Parathyroid adenoma (tissue), 2 donors: ENCODE measurements around the gene ZNF580.
A peak's percentile ranks its signal among the peaks of the same experiment; 100 is the strongest.

Experiments
- H2AFZ ChIP-seq: fragments of 300-600 bp; sonication (generic); one replicate; pipeline ENCODE4 v1.7.0; 2017; ENCODE audit warnings: antibody characterized with exemption, mild to moderate bottlenecking
- H3K27ac ChIP-seq: fragments of 300-600 bp; sonication (generic); one replicate; pipeline ENCODE4 v1.7.0; 2017
- H3K27me3 ChIP-seq: fragments of 300-600 bp; sonication (generic); one replicate; pipeline ENCODE4 v1.7.0; 2017; ENCODE audit warnings: low read length; ENCODE audit not compliant: control insufficient read depth, insufficient read depth
- H3K36me3 ChIP-seq: fragments of 300-600 bp; sonication (generic); one replicate; pipeline ENCODE4 v1.7.0; 2017; ENCODE audit warnings: low read length; ENCODE audit not compliant: control insufficient read depth, insufficient read depth
- H3K4me1 ChIP-seq: fragments of 300-600 bp; sonication (generic); one replicate; pipeline ENCODE4 v1.7.0; 2017; ENCODE audit warnings: control low read depth
- H3K4me2 ChIP-seq: fragments of 300-600 bp; sonication (generic); one replicate; pipeline ENCODE4 v1.7.0; 2017; ENCODE audit warnings: low read length
- H3K4me3 ChIP-seq: fragments of 300-600 bp; sonication (generic); one replicate; pipeline ENCODE4 v1.7.0; 2017; ENCODE audit warnings: low read depth, low read length
- H3K79me2 ChIP-seq: fragments of 300-600 bp; sonication (generic); one replicate; pipeline ENCODE4 v1.7.0; 2017; ENCODE audit warnings: control low read depth
- H3K9ac ChIP-seq: fragments of 300-600 bp; sonication (generic); one replicate; pipeline ENCODE4 v1.7.0; 2017; ENCODE audit warnings: mild to moderate bottlenecking
- H3K9me3 ChIP-seq: fragments of 300-600 bp; sonication (generic); one replicate; pipeline ENCODE4 v1.7.0; 2017; ENCODE audit warnings: low read length; ENCODE audit not compliant: control insufficient read depth
- CTCF ChIP-seq: fragments of 300-600 bp; sonication (generic); IDR thresholded peaks from one replicate; pipeline ENCODE4 v1.7.0; 2017; ENCODE audit warnings: antibody characterized with exemption, mild to moderate bottlenecking
- donor health status: primary hyperparathyroidism.

Gene ZNF580

GRCh38 chr19:55656552-55656951 is 15.8 kb downstream of the ZNF580 start:
- peak overlapping the region; percentile 30 for H3K4me3 ChIP-seq
- peaks cover 61% of the 10 kb centered on the region for H3K79me2 ChIP-seq
- H3K36me3 ChIP-seq, result no peaks in the 10 kb centered on the region
- no peaks in the 10 kb centered on the region for H3K27me3 ChIP-seq
- peak overlapping the region; percentile 99 for H3K4me2 ChIP-seq
- H3K27ac ChIP-seq, result no peak overlapping the region
- H3K9ac ChIP-seq, result peak overlapping the region; percentile 14
- no peak for TF ChIP-seq CTCF
- H2AFZ ChIP-seq, result no peak overlapping the region
- H3K4me1 ChIP-seq, result peaks cover 23% of the 10 kb centered on the region
- H3K9me3 ChIP-seq, result no peaks in the 10 kb centered on the region

GRCh38 chr19:55656988-55657747 is 16.4 kb downstream of the ZNF580 start:
- Histone ChIP-seq H3K4me2 (peak overlapping the region; percentile 99), H3K9me3 (no peaks in the 10 kb centered on the region), H3K9ac (no peak overlapping the region), H3K27ac (no peak overlapping the region), H2AFZ (no peak overlapping the region), H3K4me3 (peak overlapping the region; percentile 30), H3K4me1 (peaks cover 23% of the 10 kb centered on the region), H3K27me3 (no peaks in the 10 kb centered on the region), H3K36me3 (no peaks in the 10 kb centered on the region), H3K79me2 (peaks cover 67% of the 10 kb centered on the region)
- no peak for TF ChIP-seq CTCF

DNA sequence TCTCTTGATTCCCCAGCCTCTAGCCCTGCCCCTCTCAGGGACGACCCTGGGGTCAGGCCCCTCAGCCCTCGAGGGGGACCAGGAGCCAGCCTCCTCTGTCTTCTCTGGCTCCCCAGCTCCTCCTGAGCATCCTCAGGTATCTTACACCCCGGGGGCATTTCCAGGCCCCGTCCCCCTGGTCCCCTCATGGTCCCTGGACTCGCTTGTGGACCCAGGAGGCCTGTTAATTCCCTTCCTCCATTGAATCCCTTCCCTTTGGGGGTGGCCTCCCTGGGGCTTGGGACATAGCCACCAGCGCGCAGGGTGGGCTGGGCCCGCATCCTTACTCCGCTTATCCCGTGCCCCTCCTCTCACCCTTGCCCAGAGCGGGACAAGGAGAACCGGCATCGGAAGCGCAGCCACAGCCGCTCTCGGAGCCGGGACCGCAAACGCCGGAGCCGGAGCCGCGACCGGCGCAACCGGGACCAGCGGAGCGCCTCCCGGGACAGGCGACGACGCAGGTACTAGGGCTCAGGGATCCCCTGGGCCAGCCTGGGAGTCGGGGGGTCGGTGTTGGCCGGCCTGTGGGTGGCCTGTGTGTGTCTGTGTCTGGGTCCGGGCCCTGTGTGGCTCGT is 18.2 kb downstream of the ZNF580 start:
- Histone ChIP-seq H3K4me2 (peak overlapping the region; percentile 50), H3K27ac (no peak overlapping the region), H3K36me3 (no peaks in the 10 kb centered on the region), H3K9me3 (no peaks in the 10 kb centered on the region), H3K4me3 (no peak overlapping the region), H3K4me1 (peaks cover 23% of the 10 kb centered on the region), H3K27me3 (no peaks in the 10 kb centered on the region), H2AFZ (no peak overlapping the region), H3K9ac (no peak overlapping the region), H3K79me2 (peaks cover 85% of the 10 kb centered on the region)
- no peak for TF ChIP-seq CTCF

- no peaks in the 10 kb centered on the region for H3K27me3 ChIP-seq
- H3K27ac ChIP-seq, result no peak overlapping the region
- H3K9ac ChIP-seq, result no peak overlapping the region
- H3K79me2 ChIP-seq, result peaks cover 91% of the 10 kb centered on the region
- no peak overlapping the region for H3K4me2 ChIP-seq
- H3K4me3 ChIP-seq, result no peak overlapping the region
- no peak for TF ChIP-seq CTCF
- H3K36me3 ChIP-seq, result no peaks in the 10 kb centered on the region
- H3K4me1 ChIP-seq, result peaks cover 23% of the 10 kb centered on the region
- no peak overlapping the region for H2AFZ ChIP-seq
- no peaks in the 10 kb centered on the region for H3K9me3 ChIP-seq
Observed at GRCh38 chr19:55659822-55660221, 19.0 kb downstream of the ZNF580 start.
